GM10266 (cell line): ENCODE results near the gene KRT4.

Source experiments
- DNase-seq: peaks from one replicate; pipeline ENCODE4 v3.0.0; 2012; ENCODE audit errors: extremely low spot score
- CTCF ChIP-seq: IDR thresholded peaks from 2 replicates; pipeline ENCODE4 v1.5.1; 2012; ENCODE audit warnings: mild to moderate bottlenecking, low read depth; ENCODE audit not compliant: control insufficient read depth, insufficient read depth; ENCODE audit errors: missing control alignments

Gene KRT4

GRCh38 chr12:52815161-52815560 is 1.2 kb upstream of the KRT4 start:
- DNase-seq: no peak
- no peak for TF ChIP-seq CTCF

- no peak for TF ChIP-seq CTCF
- DNase-seq: no peak
Measured at GRCh38 chr12:52814710-52815155, 817 bp upstream of the KRT4 start.

- no peak for TF ChIP-seq CTCF
- no peak for DNase-seq
Measured at GRCh38 chr12:52813203-52813819, 605 bp downstream of the KRT4 start.

- TF ChIP-seq CTCF: no peak
- no peak for DNase-seq
Measured at GRCh38 chr12:52812749-52813148, 1.2 kb downstream of the KRT4 start.

GRCh38 chr12:52812073-52812400 is 1.9 kb downstream of the KRT4 start:
- DNase-seq: no peak
- no peak for TF ChIP-seq CTCF

GRCh38 chr12:52811191-52812072 is 2.5 kb downstream of the KRT4 start:
- no peak for DNase-seq
- TF ChIP-seq CTCF: no peak

- no peak for DNase-seq
Measured at GRCh38 chr12:52810554-52810953, 3.4 kb downstream of the KRT4 start.

More at GRCh38 chr12:52810554-52810953, 3.4 kb downstream of the KRT4 start:
- TF ChIP-seq CTCF: no peak
